NCI-H1417 treated with DMSO at 0.1 percent for 48 hours (cell line): Measurements from ENCODE around the gene NDUFA3.

Experiments
- DNase-seq: peaks from one replicate; lab custom pipeline; 2025; lab: John Stamatoyannopoulos, UW

Gene NDUFA3

DNA sequence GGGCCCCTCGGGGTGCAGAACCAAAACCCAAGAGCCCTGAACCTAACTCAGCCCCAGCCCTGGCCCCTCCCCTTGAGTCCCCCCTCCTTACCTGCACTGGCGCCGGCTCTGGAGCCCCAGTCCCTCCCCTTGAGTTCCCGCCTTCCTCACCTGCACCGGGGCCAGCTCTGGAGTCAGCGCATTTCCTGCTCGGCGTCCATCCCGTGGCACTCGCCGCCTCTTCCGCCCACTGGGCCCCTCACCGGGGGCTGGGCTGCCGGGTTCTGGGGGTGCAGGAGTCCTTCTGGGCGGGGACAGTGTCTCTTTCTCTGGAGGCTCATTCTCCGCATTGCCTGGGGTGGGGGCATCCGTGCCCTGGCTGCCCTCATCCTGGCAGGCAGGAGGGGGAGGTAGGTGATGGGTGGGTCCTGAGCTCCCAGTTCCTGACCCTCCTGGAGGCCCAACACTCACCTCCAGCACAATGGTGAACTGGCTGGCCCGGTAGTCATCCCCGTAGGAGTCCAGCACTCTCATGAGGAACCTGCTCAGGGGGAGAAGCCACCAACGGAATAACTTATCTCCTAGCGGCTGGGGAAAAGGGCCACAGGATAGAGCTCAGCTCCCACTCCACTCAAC, 5.3 kb downstream of the NDUFA3 start:
- DNase-seq: no peak

DNA sequence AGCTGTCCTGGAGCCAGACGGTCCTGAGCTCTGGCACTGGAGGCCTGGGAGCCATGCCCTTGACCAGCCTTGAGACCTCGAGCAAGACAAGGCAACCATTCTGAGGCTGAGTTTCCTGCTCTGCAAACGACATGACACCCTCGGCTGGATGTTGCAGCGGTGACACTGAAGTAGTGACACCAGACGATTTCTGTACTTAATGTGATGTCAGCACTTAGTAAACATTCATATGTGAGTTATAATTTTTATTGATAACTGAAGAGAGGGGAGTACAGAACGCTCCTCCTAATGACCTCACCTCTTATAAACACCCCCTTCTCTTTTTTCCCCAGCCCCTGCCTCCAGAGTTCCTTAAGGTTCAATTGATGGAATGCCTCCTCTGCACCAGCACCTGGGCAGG, 5.8 kb downstream of the NDUFA3 start:
- DNase-seq: no peak

DNA sequence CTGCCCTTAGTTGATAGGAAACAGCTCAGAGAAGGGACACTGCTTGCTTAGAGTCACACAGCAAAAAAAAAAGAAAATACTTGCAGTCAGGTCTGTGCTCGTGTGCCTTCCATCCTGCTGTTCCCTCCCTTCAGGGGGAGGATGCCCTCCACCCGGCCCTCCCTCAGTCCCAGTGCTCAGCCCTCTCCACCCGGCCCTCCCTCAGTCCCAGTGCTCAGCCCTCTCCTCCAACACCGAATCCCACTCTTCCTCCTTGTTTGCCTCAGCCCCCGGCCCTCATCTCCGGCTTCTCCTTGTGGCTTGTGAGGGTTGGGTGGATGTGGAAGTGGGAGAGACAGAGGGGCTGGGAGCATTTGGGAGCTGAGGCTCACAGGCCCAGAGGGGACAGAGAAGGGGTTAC, 7.0 kb downstream of the NDUFA3 start:
- DNase-seq: no peak

DNA sequence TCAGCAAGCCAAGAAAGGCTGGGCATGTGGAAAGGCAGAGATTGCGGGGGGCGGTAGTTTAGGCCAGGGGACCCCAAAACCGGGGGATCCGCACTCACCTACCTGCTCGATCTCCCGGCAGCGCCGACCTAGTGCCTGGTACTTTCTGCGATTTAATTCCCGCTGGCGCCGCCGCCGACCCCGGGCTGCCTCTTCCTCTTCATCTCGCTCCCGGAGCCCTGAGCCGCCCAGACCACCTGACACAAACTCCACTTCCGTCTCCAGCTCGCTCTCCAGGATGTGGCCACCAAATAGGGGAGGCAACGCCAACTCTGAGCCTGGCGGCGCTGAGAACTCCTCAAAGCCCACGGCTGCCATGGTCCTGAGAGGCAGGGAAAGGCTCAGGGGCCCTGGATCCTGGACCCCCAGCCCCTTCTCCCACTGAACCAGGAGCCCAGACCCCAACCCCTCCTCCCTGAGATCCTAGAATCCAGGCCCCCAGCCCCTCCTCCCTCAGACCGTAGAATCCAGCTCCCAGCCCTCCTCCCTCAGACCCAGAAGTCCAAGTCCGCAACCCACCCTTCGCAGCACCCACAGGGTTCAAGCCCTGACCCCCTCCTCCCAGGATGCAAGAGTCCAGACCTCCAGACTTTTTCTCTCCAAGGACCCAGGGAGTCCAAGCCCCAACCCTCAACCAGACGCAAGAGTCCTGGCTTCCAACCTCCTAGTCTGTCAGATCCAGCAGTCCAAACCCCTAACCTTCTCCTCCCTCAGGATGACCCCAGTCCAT, 11.9 kb downstream of the NDUFA3 start:
- no peak for DNase-seq

DNA sequence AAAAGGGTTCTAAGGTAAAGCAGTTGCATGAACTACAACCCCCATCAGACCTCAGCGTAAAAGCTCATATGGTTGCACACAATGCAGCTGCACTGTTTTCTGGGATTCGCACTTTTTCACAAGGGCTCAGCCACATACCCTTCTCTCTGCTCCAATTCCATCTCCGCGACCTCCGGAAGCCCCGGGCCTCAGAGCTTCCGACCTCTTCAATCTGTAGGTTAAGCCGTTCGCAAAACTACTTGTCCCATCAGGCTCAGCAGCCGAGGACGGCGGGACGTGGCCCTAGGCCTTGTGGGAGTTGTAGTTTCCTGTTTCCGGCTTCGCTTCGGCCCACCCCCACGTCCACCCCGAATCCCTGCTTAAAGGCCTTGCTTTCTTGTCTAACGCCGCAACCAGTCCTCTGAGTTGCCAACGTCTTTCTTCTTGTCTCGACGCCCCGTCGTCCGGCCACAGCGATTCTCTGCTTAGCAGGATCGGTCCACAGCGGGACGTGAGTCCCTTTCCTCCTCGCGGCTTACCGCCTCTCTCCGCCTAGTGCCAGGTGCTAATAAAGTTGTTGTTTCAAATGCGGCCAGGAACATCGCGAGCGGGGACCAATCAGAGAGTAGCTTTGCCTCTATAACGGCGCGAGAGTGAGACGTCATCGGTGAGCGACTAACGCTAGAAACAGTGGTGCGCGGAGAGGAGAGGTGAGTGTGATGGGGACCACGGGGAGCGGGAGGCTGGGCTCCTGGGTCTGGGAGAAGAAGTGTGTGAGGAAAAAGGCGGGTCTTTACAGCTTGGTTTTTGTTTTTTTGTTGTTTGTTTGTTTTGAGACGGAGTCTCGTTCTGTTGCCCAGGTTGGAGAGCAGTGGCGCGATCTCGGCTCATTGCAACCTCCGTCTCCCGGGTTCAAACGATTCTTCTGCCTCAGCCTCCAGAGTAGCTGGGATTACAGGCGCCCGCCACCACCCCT, 12.7 kb downstream of the NDUFA3 start, which contains the start of the genes PRPF31 and TFPT:
TSS of gene PRPF31 (plus strand) at position 646 of the 955 bp plus-strand sequence. CDS start 2,525 bp downstream, outside the sequence.
TSS of gene TFPT (minus strand) at position 549 of the 955 bp plus-strand sequence. CDS start at position 161, 388 bp downstream.
- peak; percentile 84 for DNase-seq

DNA sequence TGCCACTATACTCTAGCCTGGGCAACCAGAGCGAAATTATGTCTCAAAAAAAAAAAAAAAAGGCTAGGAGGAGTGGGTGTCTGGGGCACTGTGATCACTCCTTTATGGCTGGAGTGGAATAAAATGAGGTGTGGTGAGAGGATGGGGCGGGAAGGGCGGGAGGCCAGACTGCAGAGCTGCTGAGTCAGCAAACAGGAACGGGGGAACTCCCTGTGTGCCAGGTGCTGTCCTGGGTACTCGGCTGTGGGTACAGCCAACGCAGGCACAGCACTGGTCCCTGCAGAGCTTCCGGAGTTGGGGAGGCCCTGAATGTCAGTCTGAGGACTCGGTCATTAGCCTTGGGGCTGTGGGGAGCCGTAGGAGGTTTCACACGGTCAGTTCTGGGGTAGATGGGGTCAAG, 18.6 kb downstream of the NDUFA3 start:
- no peak for DNase-seq

DNA sequence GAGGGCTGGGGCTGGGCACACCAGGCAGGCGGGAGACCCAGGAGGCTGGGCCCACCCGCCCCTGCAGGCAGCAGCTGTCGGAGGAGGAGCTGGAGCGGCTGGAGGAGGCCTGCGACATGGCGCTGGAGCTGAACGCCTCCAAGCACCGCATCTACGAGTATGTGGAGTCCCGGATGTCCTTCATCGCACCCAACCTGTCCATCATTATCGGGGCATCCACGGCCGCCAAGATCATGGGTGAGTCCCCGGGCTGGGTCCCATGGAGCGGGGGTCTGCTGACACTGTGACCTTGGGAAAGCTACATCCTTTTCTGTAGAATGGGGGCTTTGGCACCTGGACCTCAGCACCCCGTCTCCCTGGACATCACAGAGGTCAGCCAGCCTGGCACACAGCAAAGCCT, 21.0 kb downstream of the NDUFA3 start:
- DNase-seq: no peak

DNA sequence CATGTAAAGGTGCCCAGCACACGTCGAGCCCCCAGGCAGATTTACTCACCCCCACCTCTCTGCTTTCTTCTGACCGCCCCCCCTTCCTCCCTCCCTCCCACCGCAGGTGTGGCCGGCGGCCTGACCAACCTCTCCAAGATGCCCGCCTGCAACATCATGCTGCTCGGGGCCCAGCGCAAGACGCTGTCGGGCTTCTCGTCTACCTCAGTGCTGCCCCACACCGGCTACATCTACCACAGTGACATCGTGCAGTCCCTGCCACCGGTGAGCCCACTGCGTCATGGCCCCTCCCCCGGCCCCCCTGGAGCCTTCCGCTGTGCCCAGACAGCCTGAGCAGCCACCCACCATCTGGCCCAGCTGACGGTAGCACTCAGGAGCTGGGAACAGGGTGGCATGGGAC, 21.7 kb downstream of the NDUFA3 start:
- DNase-seq: no peak

DNA sequence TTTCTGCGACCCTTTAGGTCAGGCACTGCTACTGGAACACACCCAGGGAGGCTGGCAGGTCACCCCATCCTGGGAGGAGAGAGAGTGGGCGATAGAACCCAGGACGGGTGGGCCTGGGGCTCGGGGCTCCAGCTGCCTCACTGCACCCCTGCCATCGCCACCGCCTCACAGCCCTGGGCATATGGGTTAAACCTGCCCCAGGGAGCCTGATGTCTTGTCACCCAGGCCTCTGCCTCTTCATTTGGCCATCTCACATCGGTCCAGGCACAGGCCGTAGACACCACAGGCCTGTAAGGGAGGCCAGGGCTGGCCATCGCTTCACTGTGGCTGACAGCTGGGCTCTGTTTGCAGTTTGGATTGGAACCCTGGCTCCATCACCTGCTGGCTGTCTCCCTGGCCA, 23.1 kb downstream of the NDUFA3 start:
- DNase-seq: no peak

DNA sequence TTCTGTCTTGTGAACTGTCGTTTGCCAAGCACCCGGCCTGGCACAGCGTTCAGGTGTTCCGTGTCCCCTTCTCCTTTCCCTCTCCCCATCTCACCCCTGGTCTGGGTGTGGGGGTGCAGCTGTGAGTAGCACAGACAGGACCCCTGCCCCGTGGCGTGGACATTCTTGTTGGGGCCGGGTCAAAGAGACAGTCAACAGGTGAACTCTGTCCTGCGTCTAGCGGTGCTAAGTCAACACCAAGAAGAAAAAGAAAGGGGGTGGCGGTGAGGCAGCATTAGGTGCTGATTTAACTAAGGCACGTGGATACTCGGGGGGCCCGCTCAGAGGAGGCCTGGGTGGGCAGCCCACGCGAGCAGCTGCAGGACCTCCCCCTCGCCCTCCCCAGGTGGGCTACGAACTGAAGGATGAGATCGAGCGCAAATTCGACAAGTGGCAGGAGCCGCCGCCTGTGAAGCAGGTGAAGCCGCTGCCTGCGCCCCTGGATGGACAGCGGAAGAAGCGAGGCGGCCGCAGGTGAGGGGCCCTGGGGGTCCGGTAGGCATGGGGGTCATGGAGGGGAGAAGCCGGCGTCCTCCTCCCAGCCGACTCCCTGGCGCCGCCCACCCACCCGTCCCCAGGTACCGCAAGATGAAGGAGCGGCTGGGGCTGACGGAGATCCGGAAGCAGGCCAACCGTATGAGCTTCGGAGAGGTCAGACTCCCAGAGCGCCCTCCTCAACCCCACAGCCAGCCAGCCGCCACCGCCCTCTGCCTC, 25.2 kb downstream of the NDUFA3 start:
- DNase-seq: no peak

DNA sequence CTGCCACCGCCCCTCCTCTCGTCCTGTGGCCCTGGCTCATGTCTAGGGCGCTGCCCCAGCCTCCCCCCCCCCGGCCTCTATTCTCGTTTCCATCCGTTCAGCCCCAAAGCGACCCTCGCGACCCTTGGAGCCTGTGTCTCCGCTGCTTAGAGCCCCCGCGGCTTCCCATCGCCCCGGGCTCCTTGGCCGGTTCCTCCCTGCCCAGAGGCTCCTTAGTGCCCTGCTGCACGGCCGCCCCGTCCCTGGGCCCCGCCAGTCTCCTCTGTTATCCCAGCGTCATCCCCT, 25.7 kb downstream of the NDUFA3 start:
- DNase-seq: no peak

DNA sequence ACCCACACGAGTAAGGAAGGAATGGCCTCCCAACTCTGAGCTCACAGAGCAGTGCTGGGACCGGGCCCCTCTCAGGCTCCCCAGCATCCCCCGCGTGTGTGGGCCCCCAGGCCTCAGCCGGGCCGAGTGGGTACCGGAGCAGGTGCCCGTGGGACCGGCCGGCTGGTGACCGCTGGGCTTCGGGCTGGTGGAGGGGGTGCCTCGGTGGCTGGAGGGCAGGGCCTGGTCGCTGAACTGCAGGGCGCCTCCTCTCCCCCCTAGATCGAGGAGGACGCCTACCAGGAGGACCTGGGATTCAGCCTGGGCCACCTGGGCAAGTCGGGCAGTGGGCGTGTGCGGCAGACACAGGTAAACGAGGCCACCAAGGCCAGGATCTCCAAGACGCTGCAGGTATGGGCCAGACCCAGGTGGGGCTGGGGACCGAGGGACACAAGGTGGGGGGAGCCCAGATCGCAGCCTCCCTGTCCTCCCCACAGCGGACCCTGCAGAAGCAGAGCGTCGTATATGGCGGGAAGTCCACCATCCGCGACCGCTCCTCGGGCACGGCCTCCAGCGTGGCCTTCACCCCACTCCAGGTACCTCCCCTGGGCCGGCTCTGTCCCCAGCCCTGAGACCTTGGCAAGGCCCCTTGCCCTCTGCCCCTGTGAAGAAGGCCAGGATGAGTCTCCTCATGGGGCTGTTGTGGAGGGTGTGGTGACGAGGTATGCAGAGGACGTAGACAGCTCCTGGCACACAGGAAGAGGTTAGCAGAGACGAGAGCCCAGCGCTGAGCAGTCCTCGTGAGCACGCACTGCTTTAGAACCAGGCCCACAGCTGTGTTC, 26.4 kb downstream of the NDUFA3 start:
- DNase-seq: no peak

DNA sequence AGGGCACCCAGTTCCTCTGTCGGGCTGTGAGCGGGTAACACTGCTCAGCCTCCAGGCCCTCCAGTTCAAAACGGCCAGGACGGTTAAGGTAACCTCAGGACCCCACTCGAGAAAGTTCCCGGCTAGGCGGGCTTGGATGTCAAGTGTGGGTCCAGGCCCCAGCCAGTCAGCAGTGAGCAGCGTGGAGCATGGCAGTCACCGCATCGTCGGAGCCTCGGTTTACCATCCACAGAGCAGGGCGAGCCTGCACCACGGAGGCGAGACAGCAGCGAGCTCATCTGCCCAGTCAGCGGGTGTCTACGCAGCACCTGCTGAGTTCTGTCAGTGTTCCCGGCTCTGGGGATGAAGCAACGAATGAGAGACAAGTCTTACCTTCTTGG, 27.0 kb downstream of the NDUFA3 start:
- no peak for DNase-seq

DNA sequence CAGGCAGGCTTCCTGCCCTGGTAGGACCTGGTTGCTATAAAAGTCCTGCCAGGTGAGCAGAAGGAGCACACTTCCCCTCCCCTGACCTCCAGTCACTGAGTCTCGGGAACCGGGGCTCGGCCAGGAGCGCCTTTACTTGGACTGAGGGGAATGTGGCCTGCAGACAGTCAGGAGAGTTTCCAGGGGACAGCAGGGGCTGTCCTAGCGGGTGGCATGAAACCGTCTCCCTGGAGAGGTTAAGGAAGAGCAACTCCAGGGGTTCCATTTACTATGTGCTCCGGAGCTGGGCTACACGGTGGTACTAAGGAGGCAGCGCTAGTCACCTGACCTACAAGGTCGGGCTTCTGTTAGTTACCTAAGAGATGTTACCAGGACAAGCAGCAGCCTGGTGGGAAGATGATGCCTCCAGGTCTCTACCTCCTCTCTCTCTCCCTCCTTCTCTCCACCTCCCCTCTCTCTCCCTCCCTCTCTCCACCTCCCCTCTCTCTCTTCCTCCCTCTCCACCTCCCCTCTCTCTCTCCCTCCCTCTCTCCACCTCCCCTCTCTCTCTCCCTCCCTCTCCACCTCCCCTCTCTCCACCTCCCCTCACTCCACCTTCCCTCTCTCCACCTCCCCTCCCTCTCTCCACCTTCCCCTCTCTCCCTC, 30.8 kb downstream of the NDUFA3 start:
- DNase-seq: peak; percentile 15

DNA sequence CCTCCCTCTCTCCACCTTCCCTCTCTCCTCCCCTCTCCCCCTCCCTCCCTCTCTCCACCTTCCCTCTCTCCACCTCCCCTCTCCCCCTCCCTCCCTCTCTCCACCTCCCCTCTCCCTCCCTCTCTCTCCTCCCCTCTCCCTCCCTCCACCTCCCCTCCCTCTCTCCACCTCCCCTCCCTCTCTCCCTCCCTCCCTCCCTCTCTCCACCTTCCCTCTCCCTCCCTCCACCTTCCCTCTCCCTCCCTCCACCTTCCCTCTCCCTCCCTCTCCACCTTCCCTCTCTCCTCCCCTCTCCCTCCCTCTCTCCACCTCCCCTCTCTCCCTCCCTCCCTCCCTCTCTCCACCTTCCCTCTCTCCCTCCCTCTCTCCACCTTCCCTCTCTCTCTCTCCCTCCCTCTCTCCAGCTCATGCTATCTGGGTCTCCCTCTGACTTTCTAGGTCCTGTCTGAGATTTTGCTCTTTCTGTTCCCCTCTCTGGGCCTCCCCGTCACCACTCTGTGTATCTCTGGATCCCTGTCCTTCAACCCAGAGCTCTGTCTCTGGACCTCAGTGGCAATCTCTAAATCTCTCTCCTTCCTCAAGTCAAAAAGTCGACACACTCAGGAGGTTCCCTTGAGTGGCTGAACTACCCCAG, 31.4 kb downstream of the NDUFA3 start:
- DNase-seq: no peak

DNA sequence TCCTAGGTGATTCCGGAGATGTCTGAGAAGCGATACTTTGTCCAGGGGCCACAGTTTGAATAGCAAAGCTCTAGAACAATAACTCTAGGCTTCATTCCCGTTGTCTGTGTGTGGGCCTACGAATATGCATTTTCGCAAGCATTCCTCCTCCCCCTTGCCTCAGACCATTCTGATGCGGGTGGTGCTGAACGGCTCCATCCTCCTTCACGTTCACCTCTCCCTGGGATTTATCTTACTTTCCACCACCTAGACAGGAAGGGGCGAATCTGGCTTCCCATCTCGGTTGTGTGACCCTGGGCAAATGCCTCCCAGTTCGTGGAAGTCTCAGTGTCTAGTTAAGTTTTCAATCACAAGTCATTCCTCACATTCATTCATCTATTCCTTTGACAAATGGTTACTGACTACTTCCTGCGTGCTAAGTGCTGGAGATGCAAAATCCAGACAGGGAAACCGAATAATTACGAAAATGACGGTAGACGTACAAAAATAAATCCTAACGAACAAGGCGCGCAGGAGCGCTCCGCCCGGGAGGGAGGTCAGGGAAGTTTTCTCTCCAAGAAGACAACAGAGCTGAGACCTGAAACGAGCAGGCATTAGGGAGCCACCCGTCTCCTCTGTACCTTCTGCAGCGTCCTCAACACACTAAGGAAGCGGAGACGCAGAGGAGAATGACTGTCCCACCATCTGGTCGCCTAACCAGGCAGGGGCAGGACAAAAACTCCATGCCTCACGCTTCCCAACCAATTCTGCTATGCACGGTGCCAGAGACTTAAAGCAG, 33.6 kb downstream of the NDUFA3 start:
- no peak for DNase-seq

DNA sequence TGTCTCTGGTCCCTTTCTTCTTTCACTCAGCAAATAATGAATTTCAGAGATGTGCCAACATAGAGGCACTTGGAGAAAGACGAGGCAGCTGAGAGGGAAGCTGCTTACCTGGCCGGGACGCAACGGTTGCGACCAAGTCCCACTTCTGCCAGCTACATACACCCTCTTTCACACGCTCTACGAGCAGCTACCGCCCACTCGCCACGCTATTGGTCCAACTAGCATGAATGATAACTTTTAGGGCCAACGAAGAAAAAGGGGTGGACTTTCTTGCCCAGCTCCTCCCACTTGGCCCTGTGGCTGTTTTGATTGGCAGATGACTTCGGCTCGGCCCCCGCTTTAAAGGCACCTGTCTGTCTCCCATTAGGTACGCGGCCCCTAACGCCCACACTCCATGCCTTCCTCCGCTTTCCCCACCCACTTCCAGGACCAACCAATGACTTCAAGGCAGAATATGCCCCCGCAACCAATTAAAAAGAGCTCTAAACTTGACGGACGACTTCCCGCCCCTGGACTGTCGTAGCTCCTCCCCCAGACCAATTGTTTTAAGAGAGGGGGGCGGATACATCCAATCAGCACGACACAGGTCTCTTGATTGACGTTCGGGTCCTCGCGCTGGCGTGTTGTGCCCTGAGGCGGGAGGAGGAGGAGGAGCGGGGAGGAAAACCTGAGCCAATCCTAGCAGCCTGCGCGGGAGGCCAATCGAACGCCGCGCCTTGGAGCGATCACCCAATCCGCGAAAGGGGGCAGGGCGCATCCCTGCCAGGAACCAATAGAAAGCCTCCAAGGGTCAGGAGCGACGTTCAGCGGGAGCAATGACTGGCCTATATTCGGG, 34.4 kb downstream of the NDUFA3 start:
- DNase-seq: peak; percentile 100

DNA sequence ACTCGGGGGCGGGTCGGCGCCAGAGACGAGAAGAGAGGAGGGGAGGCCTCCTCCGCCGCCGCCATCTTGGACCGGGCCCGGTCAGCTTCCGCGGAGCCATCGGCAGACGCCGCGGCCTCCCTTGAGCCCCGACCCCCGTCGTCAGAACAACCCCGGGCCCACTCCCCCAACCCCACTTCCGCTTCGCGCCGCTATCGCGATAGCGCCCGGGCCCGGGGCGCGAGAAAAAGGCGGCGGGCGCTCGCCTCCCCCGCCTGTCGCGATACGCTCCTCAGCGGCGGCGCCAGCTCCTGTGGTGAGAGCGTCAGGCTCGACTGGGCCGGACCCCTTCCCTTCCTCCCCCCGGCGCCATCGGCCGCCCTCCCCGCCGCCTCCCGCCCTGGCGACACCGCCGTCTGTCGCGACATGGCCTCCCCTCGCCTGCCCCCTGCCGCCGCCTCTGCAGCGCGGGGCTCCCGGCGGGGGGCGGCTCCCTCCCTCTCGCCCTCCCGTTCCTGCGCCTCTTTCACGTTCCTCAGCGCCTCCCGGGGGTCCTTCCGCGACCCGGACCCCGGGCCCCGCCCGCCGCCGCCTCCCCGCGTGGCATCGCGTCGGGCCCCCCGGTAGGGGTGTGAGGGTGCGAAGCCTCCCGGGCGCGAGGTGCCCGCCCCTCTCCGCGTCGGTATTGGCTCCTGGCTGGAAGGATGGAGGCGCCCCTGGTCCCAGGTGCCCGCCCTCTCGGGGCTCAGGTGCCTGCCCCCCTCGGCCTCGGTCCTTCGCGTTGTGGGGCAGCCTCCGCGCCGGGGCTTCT, 35.2 kb downstream of the NDUFA3 start, which contains the start of gene CNOT3:
TSS of gene CNOT3 (plus strand) at position 64 of the 790 bp plus-strand sequence. CDS start 5,217 bp downstream, outside the sequence.
- no peak for DNase-seq
